Activated naive CD4-positive, alpha-beta T cell treated with Interleukin-2 at 50 U/mL for 16 hours (primary cell): Measurements from ENCODE around the gene BACH1.
"Not testable (repeated sequence)": the region's sequence is repeated elsewhere in the genome, so short reads cannot be mapped to it uniquely, and the experiment has no call there.

ENCODE experiments used
- DNase-seq: peaks from one replicate; pipeline ENCODE4 v3.0.0-alpha.2; 2020

The BACH1 gene

DNA sequence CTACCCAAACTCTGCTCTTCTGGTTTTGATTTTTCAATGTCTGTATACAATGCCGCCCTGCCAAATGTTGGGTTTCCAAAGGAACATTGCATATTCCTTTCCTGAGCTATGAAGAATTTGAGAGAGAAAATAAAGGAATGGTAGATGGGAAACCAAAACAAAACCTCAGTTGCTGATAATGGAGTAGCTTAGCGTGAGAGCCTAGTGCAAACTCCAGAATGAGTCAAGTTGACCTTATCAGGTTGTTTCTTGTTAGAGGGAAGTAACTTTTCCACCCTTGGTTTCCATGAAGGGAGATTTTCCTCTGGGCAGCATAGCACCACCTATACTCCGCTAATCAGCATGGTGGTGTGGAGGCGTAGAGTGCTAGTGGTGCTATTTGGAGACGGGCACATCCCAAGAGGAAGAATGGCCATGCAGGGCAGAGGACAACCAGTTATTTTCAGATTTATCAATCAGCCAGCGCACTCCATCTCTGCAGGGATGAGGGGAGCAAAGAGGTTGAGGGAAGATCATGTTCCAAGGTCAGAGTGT lies 51.6 kb downstream of the BACH1 start:
- no peak for DNase-seq

GRCh38 chr21:29351691-29352090 lies 53.0 kb downstream of the BACH1 start:
- DNase-seq, result no peak

GRCh38 chr21:29355043-29355710 lies 56.5 kb downstream of the BACH1 start:
- DNase-seq, result not testable (repeated sequence)

GRCh38 chr21:29356291-29356690 lies 57.6 kb downstream of the BACH1 start:
- not testable (repeated sequence) for DNase-seq

DNA sequence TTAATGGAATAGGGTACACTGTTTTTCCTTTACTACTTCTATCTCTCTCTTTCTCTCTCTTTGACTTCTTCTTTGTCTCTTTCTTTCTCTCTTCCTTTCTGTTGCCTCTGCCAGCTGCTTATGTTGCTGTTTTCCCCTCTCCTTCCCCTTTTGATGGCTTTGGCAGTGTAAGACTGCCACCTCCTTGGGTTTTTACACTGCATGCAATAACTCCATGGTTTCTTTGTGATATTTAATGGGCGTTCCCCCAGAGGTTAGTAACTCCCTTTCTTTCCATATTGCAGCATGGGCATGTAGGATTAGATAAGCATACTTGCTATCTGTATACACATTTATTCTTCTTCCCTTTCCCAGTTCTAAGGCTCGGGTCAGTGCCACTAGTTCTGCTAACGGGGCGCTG lies 58.1 kb downstream of the BACH1 start:
- DNase-seq, result not testable (repeated sequence)

- no peak for DNase-seq
Observed at GRCh38 chr21:29359718-29360117, 61.0 kb downstream of the BACH1 start.

- DNase-seq, result no peak
Observed at GRCh38 chr21:29360799-29361765, 62.4 kb downstream of the BACH1 start.

DNA sequence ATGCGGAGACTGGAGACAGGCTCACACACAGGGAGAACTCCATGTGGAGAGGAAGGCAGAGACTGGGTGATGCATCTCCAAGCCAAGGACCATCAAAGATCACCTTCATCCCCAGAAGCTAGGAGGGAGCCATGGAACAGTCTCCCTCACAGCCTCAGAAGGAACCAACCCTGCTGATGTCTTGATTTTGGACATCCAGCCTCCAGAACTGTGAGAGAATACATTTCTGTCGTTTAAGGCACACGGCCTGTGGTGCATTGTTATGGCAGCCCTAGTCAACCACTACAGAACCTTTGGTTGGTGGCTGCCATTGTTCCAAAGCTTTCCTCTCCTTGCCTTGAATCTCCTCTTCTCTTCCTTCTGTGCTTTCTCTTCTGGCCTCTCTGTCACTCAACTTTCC lies 64.0 kb downstream of the BACH1 start:
- no peak for DNase-seq

DNA sequence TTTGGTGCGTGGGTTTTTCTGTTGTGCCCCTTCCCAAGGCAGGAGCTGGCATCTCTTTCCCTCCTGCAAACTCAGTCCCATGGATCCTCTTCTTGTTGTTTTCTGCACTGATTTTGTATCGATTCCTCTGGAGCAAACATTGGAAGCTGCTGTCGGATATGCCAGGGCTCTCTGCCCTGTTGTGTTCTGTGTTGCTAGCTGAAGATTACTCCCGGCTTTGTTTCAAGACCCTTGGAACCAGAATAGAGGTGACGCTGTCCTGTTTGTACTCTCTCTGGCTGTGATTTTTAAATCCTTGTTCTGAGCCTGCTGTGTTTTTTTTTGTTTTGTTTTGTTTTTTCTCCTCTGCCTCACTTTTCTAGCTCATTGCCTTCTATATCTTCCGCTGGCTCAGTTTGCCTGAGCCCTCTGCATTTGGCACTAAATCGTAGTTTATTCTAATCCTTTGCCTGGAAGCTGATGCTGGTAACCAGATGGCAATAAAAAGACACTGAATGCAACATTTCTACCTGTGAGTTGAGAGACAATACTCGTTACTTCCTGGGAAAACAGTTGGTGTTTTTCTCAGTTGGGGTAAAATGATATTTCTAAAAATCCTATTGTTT lies 67.0 kb downstream of the BACH1 start:
- no peak for DNase-seq

DNA sequence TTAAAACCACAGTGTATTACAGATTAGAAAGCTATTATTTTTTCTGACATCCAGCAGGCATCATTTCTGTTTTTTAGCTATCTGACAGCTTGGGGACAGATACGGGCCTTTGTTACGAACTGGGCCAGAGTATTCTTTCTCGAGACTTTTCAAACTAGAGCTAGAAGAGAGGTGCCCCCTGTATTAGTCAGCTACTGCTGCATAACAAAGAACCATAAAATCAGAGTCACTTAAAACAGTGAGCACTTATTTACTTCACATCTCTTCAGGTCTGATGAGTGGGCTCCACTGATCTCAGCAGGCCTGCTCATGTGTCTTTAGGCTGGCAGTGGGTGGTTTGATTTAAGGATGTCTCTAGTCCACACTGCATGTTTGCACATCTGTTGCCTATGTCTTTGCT lies 67.8 kb downstream of the BACH1 start:
- DNase-seq, result no peak

GRCh38 chr21:29367335-29367734 lies 68.6 kb downstream of the BACH1 start:
- no peak for DNase-seq

DNA sequence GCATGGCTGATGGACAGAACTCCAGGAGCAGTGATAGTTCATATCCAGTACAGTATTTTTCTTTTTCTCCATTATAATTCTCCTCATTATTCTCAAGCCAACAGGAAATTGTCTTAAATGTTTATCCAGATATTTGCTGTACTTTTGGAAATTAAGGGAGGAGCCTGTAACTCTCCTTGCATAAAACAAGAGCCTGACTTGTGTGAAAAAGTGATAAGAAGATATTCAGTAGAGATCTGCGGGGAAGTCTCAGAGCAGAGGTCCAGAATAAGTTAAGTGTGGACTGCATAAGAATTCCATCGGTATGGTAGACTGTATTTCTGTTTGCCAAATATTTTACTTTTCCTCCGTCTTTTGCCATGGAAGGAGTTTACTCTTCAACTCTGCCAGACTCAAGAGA lies 70.2 kb downstream of the BACH1 start:
- no peak for DNase-seq

GRCh38 chr21:29371464-29371863 lies 72.7 kb downstream of the BACH1 start:
- peak; percentile 31 for DNase-seq

DNA sequence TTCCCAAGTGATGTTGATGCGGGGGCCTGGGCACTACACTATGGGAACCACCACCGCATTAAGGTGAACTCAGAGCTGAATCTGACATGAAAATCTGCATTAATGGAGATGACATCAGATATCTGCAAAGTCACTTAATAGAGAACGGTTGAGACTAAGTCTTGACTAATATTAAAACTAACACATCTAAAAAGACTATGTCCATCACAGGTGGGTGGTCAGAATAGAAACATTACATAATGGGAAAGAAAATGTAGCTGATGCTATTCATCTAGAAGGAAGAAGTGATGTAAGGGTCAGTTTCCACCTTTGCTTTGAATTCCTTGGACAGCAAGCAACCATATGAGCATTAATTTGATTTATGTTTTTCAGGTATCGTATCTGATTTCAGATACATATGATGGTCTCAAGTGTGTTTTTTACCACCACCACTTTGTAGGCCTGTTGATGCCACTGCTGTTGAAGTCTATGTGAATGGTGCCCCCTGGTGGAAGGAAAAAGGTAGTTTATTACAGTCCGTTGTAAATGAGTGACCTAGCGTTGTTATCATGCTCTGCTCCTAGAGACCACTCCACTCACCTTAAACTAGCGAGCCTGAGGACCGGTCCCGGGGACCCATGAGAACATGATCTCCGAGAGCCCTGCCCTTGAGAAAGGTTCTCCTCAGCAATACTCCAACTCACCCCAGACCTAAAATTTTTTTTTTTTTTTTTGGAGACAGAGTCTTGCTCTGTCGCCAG lies 73.5 kb downstream of the BACH1 start:
- peak; percentile 40 for DNase-seq

- DNase-seq, result no peak
Observed at GRCh38 chr21:29374481-29374880, 75.8 kb downstream of the BACH1 start.

DNA sequence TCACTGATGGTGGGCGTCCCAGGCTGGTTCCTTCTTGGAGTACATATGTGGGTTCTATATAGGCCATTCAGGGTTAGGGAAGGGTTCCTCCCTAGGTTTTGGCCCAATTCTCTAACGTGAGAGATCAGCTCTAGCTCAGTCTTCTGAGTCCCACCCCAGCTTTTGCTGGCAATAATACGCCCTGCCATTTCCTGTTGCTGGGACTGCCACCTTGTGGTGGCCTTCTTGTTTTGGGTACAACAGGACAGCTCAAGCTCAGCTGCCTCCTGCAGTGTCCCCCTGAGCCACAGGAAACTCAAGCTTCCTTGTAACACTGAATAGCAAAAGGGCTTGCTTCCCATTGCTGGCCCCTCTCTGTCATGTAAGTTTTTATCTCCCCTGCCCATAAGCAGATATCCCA lies 77.8 kb downstream of the BACH1 start:
- DNase-seq, result peak; percentile 57

GRCh38 chr21:29377266-29377665 lies 78.5 kb downstream of the BACH1 start:
- no peak for DNase-seq

- DNase-seq, result no peak
Observed at GRCh38 chr21:29378832-29379231, 80.1 kb downstream of the BACH1 start.

- no peak for DNase-seq
Observed at GRCh38 chr21:29379517-29380054, 80.9 kb downstream of the BACH1 start.

DNA sequence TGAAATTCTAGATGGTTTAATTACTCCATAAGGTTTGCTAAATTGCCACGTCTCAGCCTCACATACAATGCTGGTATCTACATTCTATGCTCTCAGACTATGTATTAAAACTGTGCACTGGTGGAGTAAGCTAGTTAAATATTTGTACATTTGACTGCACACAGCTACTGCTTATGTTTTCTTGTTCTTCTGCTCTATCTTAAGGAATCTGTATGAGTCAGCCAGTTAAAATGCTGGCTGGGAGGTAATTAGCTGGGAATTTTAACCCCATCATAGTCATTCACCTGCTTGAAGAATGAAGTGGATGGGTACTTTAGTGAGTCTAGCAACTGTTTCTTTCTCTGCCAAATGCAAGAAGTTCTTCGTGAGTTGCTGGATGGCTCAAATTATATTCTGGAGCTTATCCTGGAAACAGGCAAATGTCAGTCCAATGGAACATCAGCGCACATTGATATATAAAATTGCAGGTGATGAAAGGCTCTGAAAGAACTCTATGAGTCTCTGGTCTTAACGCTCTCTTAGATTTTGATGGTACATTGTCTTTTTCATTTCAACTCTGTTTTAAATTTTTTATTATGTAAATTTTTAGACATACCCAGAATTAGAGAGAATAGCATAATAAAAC lies 83.4 kb downstream of the BACH1 start:
- DNase-seq, result no peak

DNA sequence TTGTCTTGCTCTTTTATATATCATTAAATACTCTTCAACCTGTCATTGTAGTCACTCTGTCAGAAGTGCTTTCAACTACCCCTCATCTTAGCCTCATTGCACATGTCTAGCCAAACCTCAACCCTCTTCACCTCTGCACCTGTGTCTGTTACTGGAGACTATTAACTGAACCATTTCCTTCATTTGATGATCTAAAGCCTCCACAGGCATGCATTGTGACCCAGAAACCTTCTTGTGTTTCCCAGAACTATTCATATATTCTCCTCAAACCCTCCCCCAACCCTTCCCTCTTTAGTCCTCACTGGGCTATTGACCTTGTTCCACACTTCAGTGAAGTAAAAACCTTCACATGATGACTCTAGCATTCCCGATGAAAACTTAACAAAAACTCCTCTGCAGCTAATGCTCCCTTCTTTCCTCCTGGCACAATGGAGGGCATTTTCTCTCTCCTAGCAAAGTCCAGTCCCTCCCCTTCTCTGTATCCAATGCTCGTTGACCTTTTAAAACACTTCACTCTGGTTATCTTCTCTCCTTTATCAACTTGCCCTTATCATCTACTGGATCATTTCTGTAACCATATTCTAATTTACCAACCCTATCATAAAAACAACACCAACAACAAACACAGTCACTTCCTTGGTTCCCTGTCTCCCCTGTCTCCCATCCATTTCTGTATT lies 86.1 kb downstream of the BACH1 start:
- no peak for DNase-seq
